KMS-11 (cell line): Measurements from ENCODE around the gene SMCHD1.
"Not testable (repeated sequence)": the region's sequence is repeated elsewhere in the genome, so short reads cannot be mapped to it uniquely, and the experiment has no call there.

Experiments
- H2AFZ ChIP-seq: fragments of 200-600 bp; sonication (generic); 2 replicates; pipeline ENCODE4 v1.6.1; 2016; ENCODE audit warnings: antibody characterized with exemption, mixed run types, low read depth
- H3K27ac ChIP-seq: fragments of 200-600 bp; sonication (generic); 2 replicates; pipeline ENCODE4 v1.6.1; 2016; ENCODE audit warnings: mild to moderate bottlenecking, mixed run types
- H3K27me3 ChIP-seq: fragments of 200-600 bp; sonication (generic); 2 replicates; pipeline ENCODE4 v1.6.1; 2017; ENCODE audit warnings: mild to moderate bottlenecking, low read depth, mixed run types, moderate library complexity; ENCODE audit not compliant: insufficient read depth
- H3K36me3 ChIP-seq: fragments of 200-600 bp; sonication (generic); 2 replicates; pipeline ENCODE4 v1.6.1; 2017; ENCODE audit warnings: mild to moderate bottlenecking, mixed run types; ENCODE audit not compliant: insufficient read depth
- H3K4me1 ChIP-seq: fragments of 200-600 bp; sonication (generic); 2 replicates; pipeline ENCODE4 v1.6.1; 2016; ENCODE audit warnings: mild to moderate bottlenecking, low read depth, mixed run types; ENCODE audit not compliant: poor library complexity, severe bottlenecking
- H3K4me2 ChIP-seq: fragments of 200-600 bp; sonication (generic); 2 replicates; pipeline ENCODE4 v1.7.0; 2016; ENCODE audit warnings: mild to moderate bottlenecking, mixed run types
- H3K4me3 ChIP-seq: fragments of 200-600 bp; sonication (generic); IDR thresholded peaks from 2 replicates; pipeline ENCODE4 v1.6.1; 2017; ENCODE audit warnings: low read depth, low read length, mixed read lengths; ENCODE audit not compliant: insufficient read depth
- H3K79me2 ChIP-seq: fragments of 200-600 bp; sonication (generic); 2 replicates; pipeline ENCODE4 v1.6.1; 2016; ENCODE audit warnings: low read depth, mixed run types; ENCODE audit not compliant: insufficient read depth
- H3K9ac ChIP-seq: fragments of 200-600 bp; sonication (generic); 2 replicates; pipeline ENCODE4 v1.6.1; 2016; ENCODE audit warnings: mild to moderate bottlenecking, mixed run types
- H4K20me1 ChIP-seq: fragments of 200-600 bp; sonication (generic); 2 replicates; pipeline ENCODE4 v1.6.1; 2016; ENCODE audit warnings: mild to moderate bottlenecking, mixed run types; ENCODE audit not compliant: insufficient read depth
- CTCF ChIP-seq: fragments of 200-600 bp; sonication (generic); conservative IDR thresholded peaks from 2 replicates; pipeline ENCODE4 v1.6.1; 2017; ENCODE audit warnings: low read depth, mild to moderate bottlenecking, antibody characterized with exemption, low read length, moderate library complexity, mixed read lengths

Gene SMCHD1

GRCh38 chr18:2827061-2827460, 171.5 kb downstream of the SMCHD1 start:
- H3K79me2 ChIP-seq: no peaks in the 10 kb centered on the region
- no peak overlapping the region for H3K9ac ChIP-seq
- no peak overlapping the region for H3K4me3 ChIP-seq
- H2AFZ ChIP-seq: no peak overlapping the region
- H4K20me1 ChIP-seq: no peaks in the 10 kb centered on the region
- H3K27ac ChIP-seq: no peak overlapping the region
- H3K4me1 ChIP-seq: no peaks in the 10 kb centered on the region
- no peaks in the 10 kb centered on the region for H3K36me3 ChIP-seq
- TF ChIP-seq CTCF: no peak
- no peaks in the 10 kb centered on the region for H3K27me3 ChIP-seq
- no peak overlapping the region for H3K4me2 ChIP-seq

- not testable (repeated sequence) for H3K27me3 ChIP-seq, H3K79me2 ChIP-seq, H3K4me2 ChIP-seq, H3K4me3 ChIP-seq, H3K4me1 ChIP-seq, H3K9ac ChIP-seq, H3K27ac ChIP-seq, H4K20me1 ChIP-seq, H2AFZ ChIP-seq, H3K36me3 ChIP-seq
Observed at GRCh38 chr18:2836118-2836517, 180.6 kb downstream of the SMCHD1 start.

- H3K4me2 ChIP-seq, H3K9ac ChIP-seq, H3K79me2 ChIP-seq, H4K20me1 ChIP-seq, H3K27me3 ChIP-seq, H3K4me3 ChIP-seq, H2AFZ ChIP-seq, H3K27ac ChIP-seq, H3K4me1 ChIP-seq, H3K36me3 ChIP-seq: not testable (repeated sequence)
Observed at GRCh38 chr18:2837290-2837689, 181.8 kb downstream of the SMCHD1 start.

GRCh38 chr18:2839202-2839601, 183.7 kb downstream of the SMCHD1 start:
- no peak overlapping the region for H3K27ac ChIP-seq
- H3K79me2 ChIP-seq: no peaks in the 10 kb centered on the region
- H4K20me1 ChIP-seq: no peaks in the 10 kb centered on the region
- no peak overlapping the region for H2AFZ ChIP-seq
- H3K36me3 ChIP-seq: no peaks in the 10 kb centered on the region
- H3K27me3 ChIP-seq: no peaks in the 10 kb centered on the region
- H3K4me2 ChIP-seq: no peak overlapping the region
- H3K4me3 ChIP-seq: no peak overlapping the region
- no peak for TF ChIP-seq CTCF
- H3K4me1 ChIP-seq: no peaks in the 10 kb centered on the region
- H3K9ac ChIP-seq: no peak overlapping the region

- Histone ChIP-seq H3K4me1 (no peaks in the 10 kb centered on the region), H3K9ac (no peak overlapping the region), H3K79me2 (no peaks in the 10 kb centered on the region), H3K4me3 (no peak overlapping the region), H2AFZ (no peak overlapping the region), H3K27ac (no peak overlapping the region), H3K4me2 (no peak overlapping the region), H4K20me1 (no peaks in the 10 kb centered on the region), H3K27me3 (no peaks in the 10 kb centered on the region), H3K36me3 (no peaks in the 10 kb centered on the region)
- no peak for TF ChIP-seq CTCF
Observed at GRCh38 chr18:2840521-2840920, 185.0 kb downstream of the SMCHD1 start.
